KMS-11 (cell line): Measurements from ENCODE around the gene TLX3.
"Not testable (repeated sequence)": the region's sequence is repeated elsewhere in the genome, so short reads cannot be mapped to it uniquely, and the experiment has no call there.

Source experiments
- H2AFZ ChIP-seq: fragments of 200-600 bp; sonication (generic); 2 replicates; pipeline ENCODE4 v1.6.1; 2016; ENCODE audit warnings: antibody characterized with exemption, mixed run types, low read depth
- H3K27ac ChIP-seq: fragments of 200-600 bp; sonication (generic); 2 replicates; pipeline ENCODE4 v1.6.1; 2016; ENCODE audit warnings: mild to moderate bottlenecking, mixed run types
- H3K27me3 ChIP-seq: fragments of 200-600 bp; sonication (generic); 2 replicates; pipeline ENCODE4 v1.6.1; 2017; ENCODE audit warnings: mild to moderate bottlenecking, low read depth, mixed run types, moderate library complexity; ENCODE audit not compliant: insufficient read depth
- H3K36me3 ChIP-seq: fragments of 200-600 bp; sonication (generic); 2 replicates; pipeline ENCODE4 v1.6.1; 2017; ENCODE audit warnings: mild to moderate bottlenecking, mixed run types; ENCODE audit not compliant: insufficient read depth
- H3K4me1 ChIP-seq: fragments of 200-600 bp; sonication (generic); 2 replicates; pipeline ENCODE4 v1.6.1; 2016; ENCODE audit warnings: mild to moderate bottlenecking, low read depth, mixed run types; ENCODE audit not compliant: poor library complexity, severe bottlenecking
- H3K4me2 ChIP-seq: fragments of 200-600 bp; sonication (generic); 2 replicates; pipeline ENCODE4 v1.7.0; 2016; ENCODE audit warnings: mild to moderate bottlenecking, mixed run types
- H3K4me3 ChIP-seq: fragments of 200-600 bp; sonication (generic); IDR thresholded peaks from 2 replicates; pipeline ENCODE4 v1.6.1; 2017; ENCODE audit warnings: low read depth, low read length, mixed read lengths; ENCODE audit not compliant: insufficient read depth
- H3K79me2 ChIP-seq: fragments of 200-600 bp; sonication (generic); 2 replicates; pipeline ENCODE4 v1.6.1; 2016; ENCODE audit warnings: low read depth, mixed run types; ENCODE audit not compliant: insufficient read depth
- H3K9ac ChIP-seq: fragments of 200-600 bp; sonication (generic); 2 replicates; pipeline ENCODE4 v1.6.1; 2016; ENCODE audit warnings: mild to moderate bottlenecking, mixed run types
- H4K20me1 ChIP-seq: fragments of 200-600 bp; sonication (generic); 2 replicates; pipeline ENCODE4 v1.6.1; 2016; ENCODE audit warnings: mild to moderate bottlenecking, mixed run types; ENCODE audit not compliant: insufficient read depth
- TF ChIP-seq, protein P1 (sequence below): fragments of 200-600 bp; sonication (generic); conservative IDR thresholded peaks from 2 replicates; pipeline ENCODE4 v1.6.1; 2017; ENCODE audit warnings: low read depth, mild to moderate bottlenecking, antibody characterized with exemption, low read length, moderate library complexity, mixed read lengths

The TLX3 gene

GRCh38 chr5:171285465-171285864 is 23.6 kb upstream of the TLX3 start:
- H2AFZ ChIP-seq: no peak overlapping the region
- H3K27ac ChIP-seq: no peak overlapping the region
- H3K4me2 ChIP-seq: no peak overlapping the region
- H3K4me3 ChIP-seq: no peak overlapping the region
- no peaks in the 10 kb centered on the region for H4K20me1 ChIP-seq
- H3K79me2 ChIP-seq: no peaks in the 10 kb centered on the region
- no peaks in the 10 kb centered on the region for H3K36me3 ChIP-seq
- no peak overlapping the region for H3K9ac ChIP-seq
- TF ChIP-seq, protein P1, sequence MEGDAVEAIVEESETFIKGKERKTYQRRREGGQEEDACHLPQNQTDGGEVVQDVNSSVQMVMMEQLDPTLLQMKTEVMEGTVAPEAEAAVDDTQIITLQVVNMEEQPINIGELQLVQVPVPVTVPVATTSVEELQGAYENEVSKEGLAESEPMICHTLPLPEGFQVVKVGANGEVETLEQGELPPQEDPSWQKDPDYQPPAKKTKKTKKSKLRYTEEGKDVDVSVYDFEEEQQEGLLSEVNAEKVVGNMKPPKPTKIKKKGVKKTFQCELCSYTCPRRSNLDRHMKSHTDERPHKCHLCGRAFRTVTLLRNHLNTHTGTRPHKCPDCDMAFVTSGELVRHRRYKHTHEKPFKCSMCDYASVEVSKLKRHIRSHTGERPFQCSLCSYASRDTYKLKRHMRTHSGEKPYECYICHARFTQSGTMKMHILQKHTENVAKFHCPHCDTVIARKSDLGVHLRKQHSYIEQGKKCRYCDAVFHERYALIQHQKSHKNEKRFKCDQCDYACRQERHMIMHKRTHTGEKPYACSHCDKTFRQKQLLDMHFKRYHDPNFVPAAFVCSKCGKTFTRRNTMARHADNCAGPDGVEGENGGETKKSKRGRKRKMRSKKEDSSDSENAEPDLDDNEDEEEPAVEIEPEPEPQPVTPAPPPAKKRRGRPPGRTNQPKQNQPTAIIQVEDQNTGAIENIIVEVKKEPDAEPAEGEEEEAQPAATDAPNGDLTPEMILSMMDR: no peak
- H3K27me3 ChIP-seq: no peaks in the 10 kb centered on the region
- H3K4me1 ChIP-seq: no peaks in the 10 kb centered on the region

DNA sequence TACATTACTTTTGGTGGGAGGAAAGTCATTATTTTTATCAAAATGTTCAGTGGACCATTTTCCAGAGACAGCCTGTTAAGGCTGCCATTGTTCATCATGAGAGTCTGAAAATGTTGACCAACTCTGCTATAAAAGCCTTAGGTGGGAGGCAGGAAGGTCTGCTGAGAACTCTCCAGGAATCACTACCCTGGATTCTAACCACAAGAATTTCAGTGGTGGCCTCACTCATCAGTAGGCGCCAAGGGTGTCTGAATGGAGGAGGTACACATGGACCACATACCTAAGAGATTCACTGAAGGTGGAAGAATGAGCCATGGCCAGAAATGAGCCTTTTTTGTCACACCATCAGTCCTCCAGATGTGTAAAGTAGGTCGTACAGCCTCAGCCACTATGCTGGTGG is 21.0 kb upstream of the TLX3 start:
- no peaks in the 10 kb centered on the region for H4K20me1 ChIP-seq
- no peak overlapping the region for H2AFZ ChIP-seq
- H3K4me2 ChIP-seq: no peak overlapping the region
- no peaks in the 10 kb centered on the region for H3K4me1 ChIP-seq
- H3K27ac ChIP-seq: no peak overlapping the region
- no peaks in the 10 kb centered on the region for H3K27me3 ChIP-seq
- TF ChIP-seq, protein P1: no peak
- no peaks in the 10 kb centered on the region for H3K79me2 ChIP-seq
- no peaks in the 10 kb centered on the region for H3K36me3 ChIP-seq
- H3K9ac ChIP-seq: no peak overlapping the region
- no peak overlapping the region for H3K4me3 ChIP-seq

GRCh38 chr5:171291371-171291770 is 17.7 kb upstream of the TLX3 start:
- no peak overlapping the region for H3K4me2 ChIP-seq
- TF ChIP-seq, protein P1: no peak
- no peaks in the 10 kb centered on the region for H4K20me1 ChIP-seq
- no peak overlapping the region for H3K27ac ChIP-seq
- no peak overlapping the region for H3K4me3 ChIP-seq
- H3K79me2 ChIP-seq: no peaks in the 10 kb centered on the region
- peaks cover 19% of the 10 kb centered on the region for H3K4me1 ChIP-seq
- H3K9ac ChIP-seq: no peak overlapping the region
- no peak overlapping the region for H2AFZ ChIP-seq
- no peaks in the 10 kb centered on the region for H3K36me3 ChIP-seq
- no peaks in the 10 kb centered on the region for H3K27me3 ChIP-seq

GRCh38 chr5:171295299-171295698 is 13.7 kb upstream of the TLX3 start:
- Histone ChIP-seq H4K20me1 (no peaks in the 10 kb centered on the region), H3K79me2 (no peaks in the 10 kb centered on the region), H3K27ac (peak overlapping the region; percentile 20; the same call in 1 of the 2 replicates), H2AFZ (no peak overlapping the region; the same call in 1 of the 2 replicates), H3K4me3 (no peak overlapping the region), H3K4me1 (peaks cover 19% of the 10 kb centered on the region), H3K36me3 (no peaks in the 10 kb centered on the region), H3K27me3 (no peaks in the 10 kb centered on the region), H3K9ac (no peak overlapping the region), H3K4me2 (no peak overlapping the region)
- TF ChIP-seq, protein P1: no peak

GRCh38 chr5:171295801-171296200 is 13.2 kb upstream of the TLX3 start:
- Histone ChIP-seq H3K9ac (no peak overlapping the region), H3K27me3 (no peaks in the 10 kb centered on the region), H2AFZ (no peak overlapping the region), H3K4me3 (no peak overlapping the region), H3K79me2 (no peaks in the 10 kb centered on the region), H3K4me1 (peaks cover 19% of the 10 kb centered on the region), H3K27ac (no peak overlapping the region), H3K4me2 (no peak overlapping the region), H4K20me1 (no peaks in the 10 kb centered on the region), H3K36me3 (no peaks in the 10 kb centered on the region)
- TF ChIP-seq, protein P1: no peak

- H3K27ac ChIP-seq: not testable (repeated sequence)
Observed at GRCh38 chr5:171297941-171298340, 11.1 kb upstream of the TLX3 start.

More at GRCh38 chr5:171297941-171298340, 11.1 kb upstream of the TLX3 start:
- H2AFZ ChIP-seq, H4K20me1 ChIP-seq, H3K9ac ChIP-seq, H3K27me3 ChIP-seq, H3K4me3 ChIP-seq, H3K79me2 ChIP-seq, H3K36me3 ChIP-seq, H3K4me2 ChIP-seq: not testable (repeated sequence)
- peaks cover 19% of the 10 kb centered on the region for H3K4me1 ChIP-seq
